K562 (cell line): ENCODE results near the gene SLC22A23. TPM values are rescaled to one million over a fixed set of nuclear protein-coding genes. Genes with fewer than 3 reads are reported as not detected.

Experiments
- CREM ChIP-seq: IDR thresholded peaks from 2 replicates; pipeline ENCODE4 v1.6.1; 2014; ENCODE audit warnings: antibody characterized with exemption, low read depth
- L3MBTL2 ChIP-seq: fragments of 450-650 bp; IDR thresholded peaks from 2 replicates; pipeline ENCODE4 v1.6.1; 2016; ENCODE audit warnings: mild to moderate bottlenecking, moderate library complexity
- NRF1 ChIP-seq, 2 experiments: fragments of 450-650 bp; IDR thresholded peaks in 1 of 2; conservative IDR thresholded peaks in 1 of 2; 2 replicates each; pipeline ENCODE4 v1.6.1; 2014; ENCODE audit warnings: mild to moderate bottlenecking in 2 of 2
- ZNF316 ChIP-seq: fragments of 450-650 bp; IDR thresholded peaks from 2 replicates; pipeline ENCODE4 v1.6.1; 2016
- ZNF384 ChIP-seq: IDR thresholded peaks from 2 replicates; pipeline ENCODE4 v1.6.1; 2012; ENCODE audit warnings: low read depth, low read length, improper control_type of control experiment
- ZNF785 ChIP-seq: fragments of 250-450 bp; sonication (Bioruptor Pico); IDR thresholded peaks from 2 replicates; pipeline ENCODE4 v1.4.0; 2020; ENCODE audit warnings: mild to moderate bottlenecking
- polyA plus RNA-seq, 8 experiments: library from polyadenylated mRNA; depleted of rRNA in 4 of 8; stranded (reverse) in 5 of 8; unstranded in 3 of 8; fragments of >200 nt; fragmentation: Nextera tagmentation in 2 of 8; fragmentation: Illumina TruSeq in 1 of 8; extraction: Ambion mirVana in 2 of 8; extraction: Trizol in 1 of 8; gene quantifications; 2 replicates each; pipeline versions ENCODE4 v1.2.1 to v1.2.3, GENCODE V29; 2011 to 2014; ENCODE audit warnings: inconsistent platforms in 1 of 8, missing spikeins in 1 of 8
- total RNA-seq, 7 experiments: library from RNA; depleted of rRNA in 6 of 7; stranded (reverse); fragments of >200 nt in 6 of 7; fragmentation: Illumina TruSeq in 2 of 7; extraction: Trizol in 2 of 7; gene quantifications; 2 replicates each; pipeline versions ENCODE4 v1.2.1 to v1.2.3, GENCODE V29; 2011 to 2021; ENCODE audit warnings: low replicate concordance in 1 of 7
- TF ChIP-seq, protein P1 (sequence below): fragments of 250-450 bp; sonication (Bioruptor Pico); IDR thresholded peaks from 2 replicates; pipeline ENCODE4 v1.5.0; 2022; ENCODE audit warnings: mild to moderate bottlenecking
- TF ChIP-seq, protein P2 (sequence below), 2 experiments: fragments of 450-650 bp; formaldehyde crosslinking in 1 of 2; IDR thresholded peaks; 2 replicates each; pipeline versions ENCODE4 v1.4.0 to v1.6.1; 2014 to 2020; ENCODE audit warnings: mild to moderate bottlenecking in 2 of 2, borderline replicate concordance in 1 of 2, low read depth in 1 of 2
- TF ChIP-seq, protein P3 (sequence below): sonication (generic); formaldehyde crosslinking; IDR thresholded peaks from 2 replicates; pipeline ENCODE4 v1.8.1; 2023; ENCODE audit warnings: mild to moderate bottlenecking, missing genetic modification reagents
- TF ChIP-seq, protein P4 (sequence below): sonication (generic); formaldehyde crosslinking; IDR thresholded peaks from 2 replicates; pipeline ENCODE4 v1.5.0; 2020; ENCODE audit warnings: missing genetic modification reagents
- TF ChIP-seq, protein P5 (sequence below): sonication (generic); formaldehyde crosslinking; IDR thresholded peaks from 2 replicates; pipeline ENCODE4 v1.4.0; 2020; ENCODE audit warnings: mild to moderate bottlenecking, missing genetic modification reagents

Gene SLC22A23
- total and polyA plus RNA-seq, 9 of the 15 experiments (the other 6 are each of a cell fraction or from before 2014, with no cell fraction given) = 0.30 to 8.7 (median 2.5) TPM

DNA sequence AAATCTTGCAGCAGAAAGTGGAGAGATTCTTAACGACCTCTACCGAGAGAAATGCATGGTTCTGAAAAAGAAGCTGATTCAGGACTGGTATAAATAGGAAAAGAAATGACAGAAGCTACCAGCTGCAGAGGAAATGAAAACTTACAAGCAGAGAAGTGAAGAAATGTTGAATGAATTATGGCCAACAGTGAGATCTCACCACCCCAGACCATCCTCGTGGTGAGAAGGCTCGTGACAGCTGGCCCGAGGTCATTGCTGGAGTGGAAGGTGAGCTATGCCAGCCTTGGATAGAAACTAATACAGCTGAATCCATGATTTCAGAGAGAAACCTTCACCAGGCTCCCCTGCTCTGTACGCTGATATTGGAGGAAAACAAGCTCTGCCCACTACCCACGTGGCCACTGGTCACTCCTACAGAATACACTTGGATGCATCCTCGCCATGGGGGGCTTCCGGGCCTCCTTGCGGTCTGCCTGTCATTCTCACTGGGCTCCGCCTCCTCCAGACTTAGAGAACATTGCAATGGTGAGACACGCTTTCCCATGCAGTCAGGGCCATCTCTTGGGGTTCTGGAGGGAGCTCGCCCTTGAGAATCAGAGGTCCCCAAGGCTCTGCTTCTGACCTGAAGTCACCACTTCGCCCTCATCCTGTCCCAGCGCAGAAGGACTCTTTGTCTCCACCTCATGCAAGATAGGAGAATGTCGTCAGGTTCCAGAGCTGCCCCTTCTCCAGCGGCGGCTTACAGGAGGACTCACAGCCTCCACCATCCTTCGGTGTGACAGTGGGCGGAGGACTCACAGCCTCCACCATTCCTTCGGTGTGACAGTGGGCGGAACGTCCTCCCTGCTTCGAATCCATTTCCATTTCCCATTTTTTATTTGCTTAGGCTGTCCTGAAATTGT, 218.8 kb downstream of the SLC22A23 start (continued):
- TF ChIP-seq, protein P1, sequence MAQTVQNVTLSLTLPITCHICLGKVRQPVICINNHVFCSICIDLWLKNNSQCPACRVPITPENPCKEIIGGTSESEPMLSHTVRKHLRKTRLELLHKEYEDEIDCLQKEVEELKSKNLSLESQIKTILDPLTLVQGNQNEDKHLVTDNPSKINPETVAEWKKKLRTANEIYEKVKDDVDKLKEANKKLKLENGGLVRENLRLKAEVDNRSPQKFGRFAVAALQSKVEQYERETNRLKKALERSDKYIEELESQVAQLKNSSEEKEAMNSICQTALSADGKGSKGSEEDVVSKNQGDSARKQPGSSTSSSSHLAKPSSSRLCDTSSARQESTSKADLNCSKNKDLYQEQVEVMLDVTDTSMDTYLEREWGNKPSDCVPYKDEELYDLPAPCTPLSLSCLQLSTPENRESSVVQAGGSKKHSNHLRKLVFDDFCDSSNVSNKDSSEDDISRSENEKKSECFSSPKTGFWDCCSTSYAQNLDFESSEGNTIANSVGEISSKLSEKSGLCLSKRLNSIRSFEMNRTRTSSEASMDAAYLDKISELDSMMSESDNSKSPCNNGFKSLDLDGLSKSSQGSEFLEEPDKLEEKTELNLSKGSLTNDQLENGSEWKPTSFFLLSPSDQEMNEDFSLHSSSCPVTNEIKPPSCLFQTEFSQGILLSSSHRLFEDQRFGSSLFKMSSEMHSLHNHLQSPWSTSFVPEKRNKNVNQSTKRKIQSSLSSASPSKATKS (CRISPR knock-in tag) = no peak
- peak; percentile 30; the same call in 1 of the 2 replicates for TF ChIP-seq L3MBTL2
- TF ChIP-seq, protein P2, sequence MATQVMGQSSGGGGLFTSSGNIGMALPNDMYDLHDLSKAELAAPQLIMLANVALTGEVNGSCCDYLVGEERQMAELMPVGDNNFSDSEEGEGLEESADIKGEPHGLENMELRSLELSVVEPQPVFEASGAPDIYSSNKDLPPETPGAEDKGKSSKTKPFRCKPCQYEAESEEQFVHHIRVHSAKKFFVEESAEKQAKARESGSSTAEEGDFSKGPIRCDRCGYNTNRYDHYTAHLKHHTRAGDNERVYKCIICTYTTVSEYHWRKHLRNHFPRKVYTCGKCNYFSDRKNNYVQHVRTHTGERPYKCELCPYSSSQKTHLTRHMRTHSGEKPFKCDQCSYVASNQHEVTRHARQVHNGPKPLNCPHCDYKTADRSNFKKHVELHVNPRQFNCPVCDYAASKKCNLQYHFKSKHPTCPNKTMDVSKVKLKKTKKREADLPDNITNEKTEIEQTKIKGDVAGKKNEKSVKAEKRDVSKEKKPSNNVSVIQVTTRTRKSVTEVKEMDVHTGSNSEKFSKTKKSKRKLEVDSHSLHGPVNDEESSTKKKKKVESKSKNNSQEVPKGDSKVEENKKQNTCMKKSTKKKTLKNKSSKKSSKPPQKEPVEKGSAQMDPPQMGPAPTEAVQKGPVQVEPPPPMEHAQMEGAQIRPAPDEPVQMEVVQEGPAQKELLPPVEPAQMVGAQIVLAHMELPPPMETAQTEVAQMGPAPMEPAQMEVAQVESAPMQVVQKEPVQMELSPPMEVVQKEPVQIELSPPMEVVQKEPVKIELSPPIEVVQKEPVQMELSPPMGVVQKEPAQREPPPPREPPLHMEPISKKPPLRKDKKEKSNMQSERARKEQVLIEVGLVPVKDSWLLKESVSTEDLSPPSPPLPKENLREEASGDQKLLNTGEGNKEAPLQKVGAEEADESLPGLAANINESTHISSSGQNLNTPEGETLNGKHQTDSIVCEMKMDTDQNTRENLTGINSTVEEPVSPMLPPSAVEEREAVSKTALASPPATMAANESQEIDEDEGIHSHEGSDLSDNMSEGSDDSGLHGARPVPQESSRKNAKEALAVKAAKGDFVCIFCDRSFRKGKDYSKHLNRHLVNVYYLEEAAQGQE (IDR thresholded peaks at IDR 0.05; ENCODE audit: borderline replicate concordance) = peak; percentile 42; the same call in 1 of the 2 replicates
- TF ChIP-seq, protein P2 (CRISPR knock-in tag; IDR thresholded peaks at IDR 0.05; ENCODE audit: low read depth) = no peak
- TF ChIP-seq, protein P3, sequence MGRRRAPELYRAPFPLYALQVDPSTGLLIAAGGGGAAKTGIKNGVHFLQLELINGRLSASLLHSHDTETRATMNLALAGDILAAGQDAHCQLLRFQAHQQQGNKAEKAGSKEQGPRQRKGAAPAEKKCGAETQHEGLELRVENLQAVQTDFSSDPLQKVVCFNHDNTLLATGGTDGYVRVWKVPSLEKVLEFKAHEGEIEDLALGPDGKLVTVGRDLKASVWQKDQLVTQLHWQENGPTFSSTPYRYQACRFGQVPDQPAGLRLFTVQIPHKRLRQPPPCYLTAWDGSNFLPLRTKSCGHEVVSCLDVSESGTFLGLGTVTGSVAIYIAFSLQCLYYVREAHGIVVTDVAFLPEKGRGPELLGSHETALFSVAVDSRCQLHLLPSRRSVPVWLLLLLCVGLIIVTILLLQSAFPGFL (CRISPR knock-in tag) = 0 out of 2 replicates have a peak, but pooled peaks have one; percentile 38
- TF ChIP-seq CREM = 0 out of 2 replicates have a peak, but pooled peaks have one; percentile 21
- TF ChIP-seq ZNF785 = no peak
- peak; percentile 7; the same call in 1 of the 2 replicates for TF ChIP-seq ZNF316
- TF ChIP-seq, protein P4, sequence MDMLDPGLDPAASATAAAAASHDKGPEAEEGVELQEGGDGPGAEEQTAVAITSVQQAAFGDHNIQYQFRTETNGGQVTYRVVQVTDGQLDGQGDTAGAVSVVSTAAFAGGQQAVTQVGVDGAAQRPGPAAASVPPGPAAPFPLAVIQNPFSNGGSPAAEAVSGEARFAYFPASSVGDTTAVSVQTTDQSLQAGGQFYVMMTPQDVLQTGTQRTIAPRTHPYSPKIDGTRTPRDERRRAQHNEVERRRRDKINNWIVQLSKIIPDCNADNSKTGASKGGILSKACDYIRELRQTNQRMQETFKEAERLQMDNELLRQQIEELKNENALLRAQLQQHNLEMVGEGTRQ (CRISPR knock-in tag) = 0 out of 2 replicates have a peak, but pooled peaks have one; percentile 19
- TF ChIP-seq NRF1 (conservative IDR thresholded peaks at IDR 0.05 in 1 of 2, IDR thresholded peaks at IDR 0.05 in 1 of 2) = 0 out of 4 replicates have a peak, but pooled peaks of 1 of the 2 experiments have one; percentile 19
- 0 out of 2 replicates have a peak, but pooled peaks have one; percentile 14 for TF ChIP-seq ZNF384
- TF ChIP-seq, protein P5, sequence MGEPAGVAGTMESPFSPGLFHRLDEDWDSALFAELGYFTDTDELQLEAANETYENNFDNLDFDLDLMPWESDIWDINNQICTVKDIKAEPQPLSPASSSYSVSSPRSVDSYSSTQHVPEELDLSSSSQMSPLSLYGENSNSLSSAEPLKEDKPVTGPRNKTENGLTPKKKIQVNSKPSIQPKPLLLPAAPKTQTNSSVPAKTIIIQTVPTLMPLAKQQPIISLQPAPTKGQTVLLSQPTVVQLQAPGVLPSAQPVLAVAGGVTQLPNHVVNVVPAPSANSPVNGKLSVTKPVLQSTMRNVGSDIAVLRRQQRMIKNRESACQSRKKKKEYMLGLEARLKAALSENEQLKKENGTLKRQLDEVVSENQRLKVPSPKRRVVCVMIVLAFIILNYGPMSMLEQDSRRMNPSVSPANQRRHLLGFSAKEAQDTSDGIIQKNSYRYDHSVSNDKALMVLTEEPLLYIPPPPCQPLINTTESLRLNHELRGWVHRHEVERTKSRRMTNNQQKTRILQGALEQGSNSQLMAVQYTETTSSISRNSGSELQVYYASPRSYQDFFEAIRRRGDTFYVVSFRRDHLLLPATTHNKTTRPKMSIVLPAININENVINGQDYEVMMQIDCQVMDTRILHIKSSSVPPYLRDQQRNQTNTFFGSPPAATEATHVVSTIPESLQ (CRISPR knock-in tag) = no peak
